HG03139 (cell line): Measurements from ENCODE around the gene CTRB1.
"Not testable (repeated sequence)": the region's sequence is repeated elsewhere in the genome, so short reads cannot be mapped to it uniquely, and the experiment has no call there.

Source experiments
- ATAC-seq: cut with Tn5 transposase; IDR thresholded peaks from one replicate; pipeline ENCODE4 v1.9.1; 2021; ENCODE audit not compliant: unreplicated experiment

CTRB1 gene

DNA sequence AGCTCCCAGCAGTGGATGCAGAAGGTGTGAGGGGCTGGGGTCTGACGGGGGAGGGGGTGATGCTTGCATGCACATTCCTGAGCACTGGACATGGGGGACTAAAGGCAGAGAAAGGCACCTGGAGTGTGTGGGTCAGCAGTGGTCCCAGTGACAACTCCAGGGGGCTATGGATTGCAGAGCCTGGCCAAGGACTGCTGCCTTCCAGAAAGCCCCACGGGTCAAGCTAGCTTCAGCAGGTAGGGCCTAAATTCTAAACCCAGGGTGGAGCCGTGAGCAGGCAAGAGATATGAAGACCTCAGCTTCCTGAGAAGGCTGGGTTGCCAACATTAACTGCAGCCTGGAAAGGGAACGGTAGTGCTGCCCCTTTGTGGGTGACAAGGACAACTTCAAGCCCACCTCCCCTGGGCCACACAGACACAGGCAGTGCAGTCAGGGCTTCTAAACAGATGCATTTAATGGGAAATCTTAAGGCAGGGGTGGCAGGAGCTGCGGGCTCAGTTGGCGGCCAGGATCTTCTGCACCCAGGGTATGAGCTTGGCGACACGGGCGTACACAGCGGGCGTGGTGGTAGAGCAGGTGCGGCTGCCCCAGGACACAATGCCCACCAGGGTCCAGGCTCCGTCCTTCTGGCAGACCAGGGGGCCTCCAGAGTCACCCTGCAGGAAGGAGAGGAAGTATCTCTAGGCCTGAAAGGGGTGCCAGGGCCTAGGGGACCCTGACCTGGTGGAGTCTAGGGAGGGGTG lies 14.9 kb upstream of the CTRB1 start:
- no peak for ATAC-seq

GRCh38 chr16:75204410-75204758 lies 14.4 kb upstream of the CTRB1 start:
- ATAC-seq, result no peak

- not testable (repeated sequence) for ATAC-seq
Measured at GRCh38 chr16:75204905-75205304, 13.9 kb upstream of the CTRB1 start.

- not testable (repeated sequence) for ATAC-seq
Measured at GRCh38 chr16:75205438-75205837, 13.3 kb upstream of the CTRB1 start.

GRCh38 chr16:75205961-75206748 lies 12.6 kb upstream of the CTRB1 start:
- ATAC-seq, result not testable (repeated sequence)

GRCh38 chr16:75206749-75207451 lies 11.9 kb upstream of the CTRB1 start, which contains the start of gene CTRB2:
Gene CTRB2, minus strand, starts transcription at chr16:75207161. Its CDS starts 20 bp downstream, at chr16:75207141.
- ATAC-seq, result no peak

DNA sequence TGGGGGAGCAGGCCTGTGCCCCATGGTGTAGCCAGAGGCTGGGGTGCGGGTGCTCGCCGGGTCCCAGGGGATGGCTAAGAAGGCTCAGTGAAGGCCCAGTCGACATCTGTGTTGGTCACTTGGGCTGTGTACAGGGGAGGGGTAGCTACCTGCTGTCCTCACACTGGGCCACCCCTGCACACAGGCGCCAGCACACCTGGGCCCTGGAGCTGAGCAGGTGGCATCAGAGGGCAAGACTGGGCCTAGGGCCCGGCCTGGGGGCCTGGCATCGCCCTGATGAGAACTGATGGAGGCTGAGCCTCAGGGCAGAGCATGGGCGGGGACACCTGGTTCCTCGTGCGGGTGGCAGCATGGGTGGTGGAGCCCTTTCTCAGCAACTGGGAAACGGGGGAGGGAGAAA lies 11.0 kb upstream of the CTRB1 start:
- no peak for ATAC-seq

DNA sequence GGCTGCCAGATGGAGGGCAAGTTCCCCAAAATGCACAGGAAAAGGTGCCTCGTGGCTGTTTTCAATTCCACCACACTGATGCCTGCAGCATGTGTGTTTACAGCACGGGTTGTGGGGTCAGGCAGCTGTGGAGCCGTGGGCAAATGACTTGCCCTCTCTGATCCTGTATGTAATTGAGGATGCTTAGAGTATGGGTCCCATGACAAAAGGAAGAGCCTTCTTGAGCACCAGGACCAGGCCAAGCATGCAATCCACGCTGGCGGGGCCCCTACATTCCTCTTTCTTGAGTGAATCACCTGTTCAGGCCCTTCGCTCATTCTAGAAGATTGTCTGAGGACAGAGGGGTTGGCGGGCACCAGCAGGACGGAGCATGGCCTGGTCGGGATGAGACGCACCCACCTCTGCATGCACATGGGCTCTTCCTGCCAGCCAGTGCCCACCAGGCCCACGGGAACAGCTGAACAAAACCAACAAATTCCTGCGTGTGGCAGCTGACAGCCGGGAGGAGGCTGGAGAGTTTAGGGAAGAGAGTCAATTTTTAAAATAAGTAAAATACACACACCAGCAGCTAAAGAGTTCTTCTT lies 10.5 kb upstream of the CTRB1 start:
- no peak for ATAC-seq

DNA sequence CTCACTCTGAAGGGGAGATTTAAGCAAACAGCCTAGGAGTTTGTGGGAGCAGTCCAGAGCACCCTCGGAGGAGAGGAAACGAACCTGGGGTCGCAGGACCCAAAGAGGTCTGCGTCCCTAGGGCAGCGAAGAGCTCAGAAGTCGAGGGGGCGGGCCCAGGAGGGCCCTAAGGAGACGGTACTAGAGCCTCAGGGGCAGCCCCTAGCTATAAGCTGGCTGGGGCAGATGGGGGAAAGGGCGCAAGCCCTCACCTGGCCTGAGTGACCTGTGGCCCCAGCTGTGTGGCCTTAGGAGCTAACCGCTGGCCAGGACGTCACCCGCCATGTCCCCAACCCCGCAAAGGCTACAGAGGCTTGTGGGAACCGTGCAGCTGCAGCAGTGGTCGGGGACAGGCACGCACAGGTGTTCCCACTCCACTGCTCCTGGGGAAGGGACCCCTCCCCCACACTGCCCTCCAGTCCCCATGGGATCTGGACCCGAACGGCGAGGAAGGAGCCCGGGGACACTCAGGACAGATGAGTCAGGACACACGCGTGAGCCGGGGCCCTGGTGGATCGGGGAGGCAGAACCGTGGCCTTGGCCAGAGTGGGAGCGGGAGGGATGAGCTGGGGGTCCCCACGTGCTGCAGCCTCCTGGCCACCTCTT lies 9.8 kb upstream of the CTRB1 start:
- ATAC-seq, result no peak

GRCh38 chr16:75209514-75209913 lies 9.3 kb upstream of the CTRB1 start:
- ATAC-seq, result not testable (repeated sequence)

DNA sequence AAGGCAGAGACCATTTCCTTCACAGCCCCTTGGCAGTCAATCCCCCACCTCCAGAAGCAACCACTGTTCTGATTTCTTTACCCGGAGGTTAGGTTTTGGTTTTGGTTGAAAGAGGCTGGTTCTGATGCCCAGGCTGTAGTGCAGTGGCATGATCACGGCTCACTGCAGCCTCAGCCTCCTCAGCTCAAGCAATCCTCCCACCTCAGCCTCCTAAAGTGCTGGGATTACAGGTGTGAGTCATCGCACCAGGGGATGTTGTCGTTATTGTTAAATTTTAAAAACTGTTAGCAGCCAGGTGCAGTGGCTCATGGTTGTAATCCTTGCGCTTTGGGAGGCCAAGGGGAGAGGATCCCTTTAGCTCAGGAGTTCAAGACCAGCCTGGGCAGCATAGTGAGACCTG lies 8.8 kb upstream of the CTRB1 start:
- no peak for ATAC-seq

DNA sequence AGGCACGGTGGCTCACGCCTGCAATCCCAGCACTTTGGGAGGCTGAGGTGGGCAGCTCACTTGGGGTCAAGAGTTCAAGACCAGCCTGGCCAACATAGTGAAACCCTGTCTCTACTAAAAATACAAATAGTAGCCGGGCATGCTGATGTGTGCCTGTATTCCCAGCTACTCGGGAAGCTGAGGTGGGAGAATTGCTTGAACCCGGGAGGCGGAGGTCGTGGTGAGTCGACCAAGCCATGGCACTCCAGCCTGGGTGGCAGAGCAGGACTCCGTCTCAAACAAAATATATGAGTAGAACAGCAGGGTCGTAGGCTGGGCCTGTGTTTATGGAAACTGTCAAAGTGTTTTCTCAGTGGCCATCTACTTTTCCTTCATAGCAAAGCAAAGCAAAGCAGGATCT lies 7.5 kb upstream of the CTRB1 start:
- ATAC-seq, result not testable (repeated sequence)

DNA sequence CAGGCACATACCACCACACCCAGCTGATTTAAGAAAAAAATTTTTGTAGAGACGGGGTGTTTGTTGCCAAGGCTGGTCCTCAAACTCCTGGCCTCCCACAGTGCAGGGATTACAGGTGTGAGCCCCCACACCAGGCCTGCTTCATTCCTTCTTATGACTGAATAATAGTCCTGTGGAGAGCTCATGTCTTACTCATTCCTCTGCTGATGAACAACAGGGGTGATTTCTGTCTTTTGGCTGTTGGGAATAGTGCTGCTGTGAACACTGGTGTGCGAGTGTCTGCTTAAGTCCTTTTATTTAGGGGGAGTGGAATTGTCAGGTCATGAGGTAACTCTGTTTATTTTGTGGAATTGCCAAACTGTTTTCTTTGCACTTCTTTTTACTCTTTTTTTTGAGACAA lies 2.7 kb upstream of the CTRB1 start:
- ATAC-seq, result no peak

DNA sequence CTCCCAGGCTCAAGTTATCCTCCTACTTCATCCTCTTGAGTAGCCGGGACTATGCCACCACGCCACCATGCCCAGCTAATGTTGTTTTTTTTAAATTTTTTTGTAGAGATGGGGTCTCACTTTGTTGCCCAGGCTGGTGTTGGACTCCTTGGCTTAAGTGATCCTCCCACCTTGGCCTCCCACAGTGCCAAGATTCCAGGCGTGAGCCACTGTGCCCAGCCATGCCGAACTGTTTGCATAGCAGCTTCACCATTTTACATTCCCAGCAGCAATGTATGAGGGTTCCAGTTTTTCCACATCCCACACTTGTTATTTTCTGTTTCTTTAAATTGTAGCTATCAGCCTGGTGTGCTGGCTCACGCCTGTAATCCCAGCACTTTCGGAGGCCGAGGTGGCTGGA lies 2.2 kb upstream of the CTRB1 start:
- ATAC-seq, result no peak

GRCh38 chr16:75217389-75217851 lies 1.4 kb upstream of the CTRB1 start:
- ATAC-seq, result no peak

DNA sequence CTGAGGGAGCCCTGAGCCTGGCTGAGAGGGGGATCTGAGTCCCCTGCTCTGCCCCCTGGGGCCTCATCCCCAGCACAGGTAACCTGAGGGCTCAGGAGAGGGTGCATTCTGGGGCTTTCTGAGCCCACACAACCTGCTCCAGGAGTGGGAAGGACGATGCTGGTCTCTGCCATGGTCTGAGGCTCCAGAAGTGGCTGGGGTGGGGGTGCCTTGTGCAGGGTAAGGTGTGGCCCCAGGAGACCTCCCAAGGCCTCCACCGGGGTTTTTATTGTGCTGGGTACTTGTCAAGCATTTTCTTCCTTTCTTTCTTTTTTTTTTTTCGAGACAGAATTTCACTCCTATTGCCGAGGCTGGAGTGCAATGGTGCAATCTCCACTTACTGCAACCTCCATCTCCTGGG lies 300 bp downstream of the CTRB1 start:
- ATAC-seq, result no peak

- no peak for ATAC-seq
Measured at GRCh38 chr16:75219838-75220237, 1.1 kb downstream of the CTRB1 start.

DNA sequence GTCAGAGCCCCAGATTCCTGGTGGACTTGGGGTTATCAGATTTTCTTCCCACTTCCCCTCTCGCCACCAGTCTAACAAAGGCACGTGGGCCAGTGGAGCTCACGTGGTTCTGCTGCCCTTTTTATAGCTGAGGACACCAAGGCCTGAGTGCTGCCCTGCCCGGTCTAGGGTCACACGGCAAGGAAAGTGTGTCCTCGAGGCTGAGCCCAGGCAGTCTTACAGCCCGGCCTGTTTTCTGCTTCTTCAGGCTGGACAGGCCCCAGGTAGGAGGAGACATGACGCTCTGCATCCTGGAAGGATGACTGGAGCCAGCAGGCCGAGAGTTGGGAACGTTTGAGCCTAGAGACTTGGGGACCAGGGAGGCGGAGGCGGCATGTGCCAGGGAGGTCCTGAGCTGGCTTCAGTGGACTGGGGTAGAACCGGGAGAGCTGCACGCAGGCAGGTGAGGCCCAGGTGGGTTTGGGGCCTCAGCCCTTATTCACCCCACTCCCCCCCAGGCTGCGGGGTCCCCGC lies 3.5 kb downstream of the CTRB1 start:
- no peak for ATAC-seq

- not testable (repeated sequence) for ATAC-seq
Measured at GRCh38 chr16:75223129-75223528, 4.3 kb downstream of the CTRB1 start.

DNA sequence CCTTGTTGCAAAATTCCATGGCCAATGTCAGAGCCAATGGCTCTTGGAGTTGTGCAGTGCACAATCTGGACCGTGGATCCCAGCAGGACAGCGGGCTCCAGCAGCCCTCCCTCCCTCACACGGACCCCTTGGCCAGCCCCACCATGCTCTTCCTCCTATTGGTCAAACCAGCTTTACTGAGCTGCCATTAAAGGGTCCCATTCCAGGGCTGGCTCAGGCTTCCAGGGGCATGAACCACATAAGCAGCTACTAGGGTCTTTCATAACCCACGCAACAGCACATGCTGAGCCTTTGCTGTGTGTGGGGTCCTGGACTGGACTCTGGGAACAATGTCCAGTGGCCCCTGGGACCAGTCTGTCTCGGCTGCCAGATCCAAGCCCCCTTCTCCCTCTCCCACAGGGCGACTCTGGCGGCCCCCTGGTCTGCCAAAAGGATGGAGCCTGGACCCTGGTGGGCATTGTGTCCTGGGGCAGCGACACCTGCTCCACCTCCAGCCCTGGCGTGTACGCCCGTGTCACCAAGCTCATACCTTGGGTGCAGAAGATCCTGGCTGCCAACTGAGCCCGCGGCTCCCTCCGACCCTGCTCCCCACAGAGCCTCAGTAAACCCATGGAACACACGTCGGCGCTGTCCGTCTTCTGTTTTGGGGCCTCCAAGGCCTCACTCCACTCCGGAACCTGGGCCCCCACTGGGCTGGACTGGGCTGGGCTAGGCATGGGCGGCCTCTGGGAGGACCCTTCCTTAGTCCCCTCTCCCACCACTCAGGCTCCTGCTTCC lies 5.7 kb downstream of the CTRB1 start:
- no peak for ATAC-seq
